Measurements from ENCODE around the gene DES. TPM values are rescaled to one million over a fixed set of nuclear protein-coding genes. Genes with fewer than 3 reads are reported as not detected.
"Not testable (repeated sequence)": the region's sequence is repeated elsewhere in the genome, so short reads cannot be mapped to it uniquely, and the experiment has no call there.

DES gene
- total RNA-seq, 1 donor from 2014 or later: 9.3 TPM

DNA sequence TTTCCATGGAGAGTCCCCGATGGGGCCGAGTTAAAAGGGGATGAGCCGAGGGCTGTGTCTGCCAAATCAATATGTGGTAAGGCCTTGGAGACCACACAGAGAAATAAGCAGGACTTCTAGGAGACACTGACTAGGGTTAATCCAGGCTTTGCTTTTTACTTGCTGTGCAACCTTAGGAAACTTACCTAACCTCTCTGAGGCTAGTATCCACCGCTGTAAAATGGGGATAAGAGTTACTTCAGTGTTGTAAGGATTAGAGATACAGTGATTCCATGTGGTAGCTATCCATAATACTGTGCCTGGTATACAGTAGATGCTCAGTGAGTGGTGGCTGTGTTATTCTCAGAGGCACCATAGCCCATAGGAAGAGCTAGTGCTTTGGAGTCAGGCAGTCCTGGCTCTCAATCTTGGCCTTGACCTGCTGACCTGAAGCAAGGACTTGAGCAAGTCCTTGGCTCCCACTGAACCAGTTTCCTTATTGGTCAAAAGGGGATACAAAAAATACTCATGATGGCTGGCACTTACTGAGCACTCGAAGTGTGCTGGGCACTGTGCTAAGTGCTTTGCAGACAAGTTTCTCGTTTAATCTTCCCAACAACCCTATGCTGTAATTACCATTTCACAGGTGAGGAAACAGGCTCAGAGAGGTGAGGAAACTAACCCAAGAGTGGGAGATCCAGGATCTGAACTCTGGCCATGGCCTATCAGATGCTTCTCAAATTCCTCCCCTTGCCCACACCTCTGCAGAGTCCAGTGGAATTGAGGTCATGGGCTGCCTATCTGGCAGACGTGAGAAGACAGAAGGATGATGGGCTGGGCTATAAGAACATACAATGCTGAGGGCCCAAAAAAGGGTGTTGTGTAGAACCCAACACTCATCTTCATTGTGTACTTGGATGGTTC lies 12.0 kb upstream of the DES start:
- H3K9me3 Mint-ChIP-seq: no peaks in the 10 kb centered on the region
- H3K36me3 Mint-ChIP-seq: no peaks in the 10 kb centered on the region
- DNase-seq (ENCODE audit: extremely low spot score, unreplicated experiment): no peak
- H3K27me3 Mint-ChIP-seq: peaks cover 17% of the 10 kb centered on the region
- H3K27ac Mint-ChIP-seq: no peak overlapping the region
- no peak overlapping the region for H3K4me3 Mint-ChIP-seq
- peaks cover 35% of the 10 kb centered on the region for H3K4me1 Mint-ChIP-seq (ENCODE audit: unreplicated experiment)
- TF ChIP-seq, protein P1, sequence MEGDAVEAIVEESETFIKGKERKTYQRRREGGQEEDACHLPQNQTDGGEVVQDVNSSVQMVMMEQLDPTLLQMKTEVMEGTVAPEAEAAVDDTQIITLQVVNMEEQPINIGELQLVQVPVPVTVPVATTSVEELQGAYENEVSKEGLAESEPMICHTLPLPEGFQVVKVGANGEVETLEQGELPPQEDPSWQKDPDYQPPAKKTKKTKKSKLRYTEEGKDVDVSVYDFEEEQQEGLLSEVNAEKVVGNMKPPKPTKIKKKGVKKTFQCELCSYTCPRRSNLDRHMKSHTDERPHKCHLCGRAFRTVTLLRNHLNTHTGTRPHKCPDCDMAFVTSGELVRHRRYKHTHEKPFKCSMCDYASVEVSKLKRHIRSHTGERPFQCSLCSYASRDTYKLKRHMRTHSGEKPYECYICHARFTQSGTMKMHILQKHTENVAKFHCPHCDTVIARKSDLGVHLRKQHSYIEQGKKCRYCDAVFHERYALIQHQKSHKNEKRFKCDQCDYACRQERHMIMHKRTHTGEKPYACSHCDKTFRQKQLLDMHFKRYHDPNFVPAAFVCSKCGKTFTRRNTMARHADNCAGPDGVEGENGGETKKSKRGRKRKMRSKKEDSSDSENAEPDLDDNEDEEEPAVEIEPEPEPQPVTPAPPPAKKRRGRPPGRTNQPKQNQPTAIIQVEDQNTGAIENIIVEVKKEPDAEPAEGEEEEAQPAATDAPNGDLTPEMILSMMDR (conservative IDR thresholded peaks at IDR 0.05): no peak

DNA sequence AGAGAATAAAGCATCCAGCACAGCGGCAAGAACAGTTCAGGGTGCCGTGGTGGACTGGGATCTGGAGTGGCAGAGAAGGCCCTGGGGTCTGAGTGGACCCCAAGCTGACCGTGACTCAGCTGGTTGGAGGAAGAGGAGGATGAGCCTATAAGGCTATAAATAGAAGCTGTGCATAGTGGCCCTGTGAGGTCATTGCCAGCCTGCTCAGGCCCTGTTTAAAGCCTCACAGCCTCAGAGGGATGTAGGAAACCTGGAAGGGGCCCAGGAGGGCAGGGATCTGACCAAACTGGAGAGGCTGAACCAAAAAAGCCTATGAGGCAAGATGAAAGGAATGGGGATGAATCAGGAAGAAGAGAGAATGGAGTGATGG lies 11.3 kb upstream of the DES start:
- H3K36me3 Mint-ChIP-seq: no peaks in the 10 kb centered on the region
- no peak overlapping the region for H3K4me3 Mint-ChIP-seq
- H3K27ac Mint-ChIP-seq: peak overlapping the region; percentile 2
- TF ChIP-seq, protein P1 (conservative IDR thresholded peaks at IDR 0.05): no peak
- peaks cover 17% of the 10 kb centered on the region for H3K27me3 Mint-ChIP-seq
- DNase-seq (ENCODE audit: extremely low spot score, unreplicated experiment): no peak
- no peaks in the 10 kb centered on the region for H3K9me3 Mint-ChIP-seq
- H3K4me1 Mint-ChIP-seq (ENCODE audit: unreplicated experiment): peaks cover 35% of the 10 kb centered on the region

DNA sequence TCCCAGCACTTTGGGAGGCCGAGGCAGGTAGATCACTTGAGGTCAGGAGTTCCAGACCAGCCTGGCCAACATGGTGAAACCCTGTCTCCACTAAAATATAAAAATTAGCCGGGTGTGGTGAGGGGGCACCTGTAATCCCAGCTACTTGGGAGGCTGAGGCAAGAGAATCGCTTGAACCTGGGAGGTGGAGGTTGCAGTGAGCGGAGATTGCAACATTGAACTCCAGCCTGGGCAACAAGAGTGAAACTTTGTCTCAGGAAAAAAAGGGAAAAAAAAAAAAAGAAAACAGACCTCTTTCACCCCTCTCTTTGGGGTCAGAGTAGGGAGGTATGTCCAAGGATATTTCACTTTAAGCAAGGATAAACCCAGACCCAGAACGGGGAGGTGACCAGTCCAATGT lies 10.8 kb upstream of the DES start:
- peaks cover 17% of the 10 kb centered on the region for H3K27me3 Mint-ChIP-seq
- H3K36me3 Mint-ChIP-seq; DNase-seq (ENCODE audit: extremely low spot score, unreplicated experiment); H3K9me3 Mint-ChIP-seq; H3K27ac Mint-ChIP-seq; H3K4me3 Mint-ChIP-seq: not testable (repeated sequence)
- H3K4me1 Mint-ChIP-seq (ENCODE audit: unreplicated experiment): peaks cover 31% of the 10 kb centered on the region

DNA sequence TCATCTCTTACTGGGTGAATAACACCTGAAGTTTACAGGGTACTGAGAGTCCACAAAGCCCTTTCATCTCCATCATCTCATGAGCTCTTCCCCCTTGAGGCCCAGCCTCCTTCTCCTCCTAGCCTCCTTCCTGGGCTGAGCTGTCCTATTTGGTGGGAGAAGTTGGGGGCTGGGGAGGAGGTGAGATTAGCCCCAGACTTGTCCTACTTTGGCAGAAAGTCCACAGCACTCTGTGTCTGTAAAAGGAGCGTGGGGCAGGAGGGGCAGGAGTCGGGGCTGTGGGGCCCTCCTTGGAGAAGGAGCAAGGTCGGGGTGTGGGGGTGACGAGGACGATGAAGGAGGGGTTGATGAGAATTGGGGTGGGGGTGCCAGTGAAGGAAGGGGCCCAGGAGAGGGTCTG lies 10.0 kb upstream of the DES start:
- Mint-ChIP-seq H3K27me3 (peaks cover 17% of the 10 kb centered on the region), H3K4me1 (ENCODE audit: unreplicated experiment) (peaks cover 22% of the 10 kb centered on the region), H3K27ac (no peak overlapping the region), H3K9me3 (no peaks in the 10 kb centered on the region), H3K4me3 (no peak overlapping the region), H3K36me3 (no peaks in the 10 kb centered on the region)
- TF ChIP-seq, protein P1 (conservative IDR thresholded peaks at IDR 0.05): no peak
- no peak for DNase-seq (ENCODE audit: extremely low spot score, unreplicated experiment)

DNA sequence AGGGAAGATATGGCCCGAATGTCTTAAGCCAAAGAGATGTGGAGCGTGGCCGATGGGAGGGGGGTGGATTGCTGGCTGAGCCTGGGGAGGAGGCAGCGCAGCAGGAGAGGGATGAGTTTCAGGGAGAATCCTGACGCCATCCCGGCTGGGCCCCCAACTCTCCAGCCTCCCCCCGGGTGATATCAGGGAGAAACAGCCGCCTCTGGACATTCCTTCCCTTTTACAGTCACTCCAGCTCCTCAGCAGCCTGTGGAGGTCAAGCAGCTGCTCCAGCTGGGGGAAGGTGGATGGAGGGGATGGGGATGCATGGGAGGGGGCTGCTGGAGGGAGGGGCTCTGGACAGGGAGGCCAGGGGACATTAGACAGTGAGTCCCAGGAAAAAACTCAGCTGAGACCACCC lies 9.5 kb upstream of the DES start:
- no peaks in the 10 kb centered on the region for H3K9me3 Mint-ChIP-seq
- no peak overlapping the region for H3K27ac Mint-ChIP-seq
- H3K4me3 Mint-ChIP-seq: no peak overlapping the region
- DNase-seq (ENCODE audit: extremely low spot score, unreplicated experiment): no peak
- peaks cover 18% of the 10 kb centered on the region for H3K27me3 Mint-ChIP-seq
- TF ChIP-seq, protein P1 (conservative IDR thresholded peaks at IDR 0.05): no peak
- H3K4me1 Mint-ChIP-seq (ENCODE audit: unreplicated experiment): peaks cover 18% of the 10 kb centered on the region
- H3K36me3 Mint-ChIP-seq: no peaks in the 10 kb centered on the region

DNA sequence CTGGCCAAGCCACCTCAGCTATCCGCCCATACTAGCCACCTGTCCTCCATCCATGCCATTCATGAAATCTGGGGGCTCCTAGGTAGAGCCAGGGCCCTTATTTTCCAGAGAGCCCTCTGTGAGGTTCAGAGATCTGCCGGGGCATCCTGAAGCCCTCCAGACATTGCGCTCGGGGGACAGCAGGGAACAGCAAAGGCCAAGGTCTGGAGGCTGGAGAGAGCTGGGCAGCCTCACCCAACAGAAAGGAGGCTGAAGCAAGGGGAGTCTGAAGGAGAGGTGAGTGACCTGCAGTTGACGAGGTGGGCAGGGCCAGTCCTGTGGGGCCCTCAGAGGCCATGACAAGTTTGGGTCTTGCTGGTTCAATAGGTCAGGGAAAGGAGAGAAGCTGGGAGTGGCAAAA lies 8.6 kb upstream of the DES start:
- Mint-ChIP-seq H3K4me1 (ENCODE audit: unreplicated experiment) (peaks cover 10% of the 10 kb centered on the region), H3K27me3 (peaks cover 20% of the 10 kb centered on the region), H3K36me3 (no peaks in the 10 kb centered on the region), H3K9me3 (no peaks in the 10 kb centered on the region), H3K27ac (no peak overlapping the region), H3K4me3 (no peak overlapping the region)
- TF ChIP-seq, protein P1 (conservative IDR thresholded peaks at IDR 0.05): no peak
- no peak for DNase-seq (ENCODE audit: extremely low spot score, unreplicated experiment)
